ENCODE results near the gene LMO7.

LMO7 gene

GRCh38 chr13:75882261-75882660 lies 246.1 kb downstream of the LMO7 start:
- FAIRE-seq (no peak), DNase-seq (ENCODE audit: insufficient read length) (no peak)
- TF ChIP-seq POLR2A (IDR thresholded peaks at IDR 0.05; ENCODE audit: low read depth, low read length) (no peak), TAF1 (IDR thresholded peaks at IDR 0.05; ENCODE audit: borderline replicate concordance, low read depth, low read length) (no peak), POLR2AphosphoS5 (IDR thresholded peaks at IDR 0.05; ENCODE audit: low read depth, low read length) (no peak)

- TF ChIP-seq TAF1 (IDR thresholded peaks at IDR 0.05; ENCODE audit: borderline replicate concordance, low read depth, low read length) (no peak), POLR2A (IDR thresholded peaks at IDR 0.05; ENCODE audit: low read depth, low read length) (no peak), POLR2AphosphoS5 (IDR thresholded peaks at IDR 0.05; ENCODE audit: low read depth, low read length) (no peak)
- no peak for DNase-seq (ENCODE audit: insufficient read length)
- FAIRE-seq, result no peak
These were observed 253.3 kb downstream of the LMO7 start for GRCh38 chr13:75889427-75889826.

GRCh38 chr13:75895168-75895567 lies 259.0 kb downstream of the LMO7 start:
- TF ChIP-seq TAF1 (IDR thresholded peaks at IDR 0.05; ENCODE audit: borderline replicate concordance, low read depth, low read length) (no peak), POLR2A (IDR thresholded peaks at IDR 0.05; ENCODE audit: low read depth, low read length) (no peak), POLR2AphosphoS5 (IDR thresholded peaks at IDR 0.05; ENCODE audit: low read depth, low read length) (no peak)
- DNase-seq (ENCODE audit: insufficient read length) (no peak), FAIRE-seq (no peak)

- TF ChIP-seq TAF1 (IDR thresholded peaks at IDR 0.05; ENCODE audit: borderline replicate concordance, low read depth, low read length), result no peak
- TF ChIP-seq POLR2AphosphoS5 (IDR thresholded peaks at IDR 0.05; ENCODE audit: low read depth, low read length), result no peak
- TF ChIP-seq POLR2A (IDR thresholded peaks at IDR 0.05; ENCODE audit: low read depth, low read length), result no peak
- FAIRE-seq, result no peak
- no peak for DNase-seq (ENCODE audit: insufficient read length)
These were observed 260.1 kb downstream of the LMO7 start for GRCh38 chr13:75896271-75896670.

DNA sequence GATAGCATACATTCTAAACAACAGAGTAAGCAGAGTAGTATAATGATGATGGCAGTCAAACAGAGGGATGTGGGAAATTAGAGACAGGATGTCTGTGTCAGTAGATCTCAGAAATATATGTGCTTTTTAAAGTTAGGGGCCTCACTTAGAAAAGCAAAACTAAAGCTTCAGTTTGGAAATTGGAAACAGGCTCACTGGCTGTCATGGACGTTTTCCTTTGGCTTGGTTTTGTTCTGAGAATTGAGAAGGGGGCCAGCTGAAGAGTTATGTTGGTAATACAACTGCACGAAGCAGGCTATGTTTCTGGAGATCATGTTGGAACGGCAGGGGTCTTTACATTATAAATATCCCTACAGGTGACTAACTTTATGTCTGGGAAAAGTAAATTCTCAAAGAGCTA lies 261.3 kb downstream of the LMO7 start:
- TF ChIP-seq TAF1 (IDR thresholded peaks at IDR 0.05; ENCODE audit: borderline replicate concordance, low read depth, low read length) (no peak), POLR2AphosphoS5 (IDR thresholded peaks at IDR 0.05; ENCODE audit: low read depth, low read length) (no peak), POLR2A (IDR thresholded peaks at IDR 0.05; ENCODE audit: low read depth, low read length) (no peak)
- no peak for FAIRE-seq
- no peak for DNase-seq (ENCODE audit: insufficient read length)

DNA sequence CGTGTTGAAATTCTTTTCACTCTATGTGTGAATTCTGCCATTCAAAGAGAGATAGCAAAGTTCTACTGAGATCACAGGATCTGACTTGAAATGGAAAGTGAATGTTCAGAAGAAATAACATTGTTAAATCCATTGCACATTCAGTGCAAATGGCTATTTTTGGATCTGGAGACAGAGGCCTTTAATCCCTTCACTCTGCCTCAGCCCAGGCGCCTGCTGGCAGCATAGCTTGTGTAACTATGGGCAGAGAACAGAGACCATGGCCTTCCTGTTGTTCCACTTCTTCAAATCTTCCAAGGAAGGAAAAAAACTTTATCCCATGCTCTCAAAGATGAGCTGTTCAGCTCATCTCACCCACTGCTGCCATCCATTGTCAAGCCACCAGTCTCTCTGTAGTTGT lies 265.4 kb downstream of the LMO7 start:
- TF ChIP-seq POLR2AphosphoS5 (IDR thresholded peaks at IDR 0.05; ENCODE audit: low read depth, low read length) (no peak), TAF1 (IDR thresholded peaks at IDR 0.05; ENCODE audit: borderline replicate concordance, low read depth, low read length) (no peak), POLR2A (IDR thresholded peaks at IDR 0.05; ENCODE audit: low read depth, low read length) (no peak)
- DNase-seq (ENCODE audit: insufficient read length), result no peak
- FAIRE-seq, result no peak

- no peak for FAIRE-seq
- DNase-seq (ENCODE audit: insufficient read length), result no peak
- TF ChIP-seq TAF1 (IDR thresholded peaks at IDR 0.05; ENCODE audit: borderline replicate concordance, low read depth, low read length) (no peak), POLR2A (IDR thresholded peaks at IDR 0.05; ENCODE audit: low read depth, low read length) (no peak), POLR2AphosphoS5 (IDR thresholded peaks at IDR 0.05; ENCODE audit: low read depth, low read length) (no peak)
These were observed 266.3 kb downstream of the LMO7 start for GRCh38 chr13:75902166-75903104.

- DNase-seq (ENCODE audit: insufficient read length), result no peak
- FAIRE-seq, result no peak
- TF ChIP-seq TAF1 (IDR thresholded peaks at IDR 0.05; ENCODE audit: borderline replicate concordance, low read depth, low read length) (no peak), POLR2AphosphoS5 (IDR thresholded peaks at IDR 0.05; ENCODE audit: low read depth, low read length) (no peak), POLR2A (IDR thresholded peaks at IDR 0.05; ENCODE audit: low read depth, low read length) (no peak)
These were observed 267.9 kb downstream of the LMO7 start for GRCh38 chr13:75904012-75904411.

- DNase-seq (ENCODE audit: insufficient read length) (no peak), FAIRE-seq (no peak)
- TF ChIP-seq TAF1 (IDR thresholded peaks at IDR 0.05; ENCODE audit: borderline replicate concordance, low read depth, low read length) (no peak), POLR2AphosphoS5 (IDR thresholded peaks at IDR 0.05; ENCODE audit: low read depth, low read length) (no peak), POLR2A (IDR thresholded peaks at IDR 0.05; ENCODE audit: low read depth, low read length) (no peak)
These were observed 270.2 kb downstream of the LMO7 start for GRCh38 chr13:75906315-75906714.

GRCh38 chr13:75907044-75907443 lies 270.9 kb downstream of the LMO7 start:
- no peak for FAIRE-seq

DNA sequence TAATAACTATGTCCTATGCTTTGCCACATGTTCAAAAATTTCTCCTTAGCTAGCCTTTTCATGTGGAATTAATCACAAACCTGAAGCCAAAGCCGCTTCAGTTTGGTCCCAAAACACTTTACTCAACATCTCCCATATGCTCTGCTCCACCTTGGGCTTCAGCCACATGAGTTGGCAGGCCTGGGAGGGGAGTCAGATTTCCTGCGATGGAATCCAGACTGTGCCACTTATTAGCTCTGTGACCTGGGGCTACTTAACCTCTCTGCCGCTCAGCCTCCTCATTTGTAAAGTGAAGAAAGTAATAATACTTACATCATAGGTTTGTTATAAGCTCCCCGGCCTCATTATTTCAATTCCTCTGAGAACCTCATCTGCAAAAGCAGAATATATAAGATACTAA lies 272.0 kb downstream of the LMO7 start:
- no peak for TF ChIP-seq TAF1 (IDR thresholded peaks at IDR 0.05; ENCODE audit: borderline replicate concordance, low read depth, low read length)
- DNase-seq (ENCODE audit: insufficient read length) (no peak), FAIRE-seq (no peak)

More at GRCh38 chr13:75907044-75907443, 270.9 kb downstream of the LMO7 start:
- DNase-seq (ENCODE audit: insufficient read length), result no peak
- no peak for TF ChIP-seq TAF1 (IDR thresholded peaks at IDR 0.05; ENCODE audit: borderline replicate concordance, low read depth, low read length)
- TF ChIP-seq POLR2A (IDR thresholded peaks at IDR 0.05; ENCODE audit: low read depth, low read length), result no peak
- TF ChIP-seq POLR2AphosphoS5 (IDR thresholded peaks at IDR 0.05; ENCODE audit: low read depth, low read length), result no peak

Measured in GM12892 (cell line).